HEK293 (cell line): ENCODE data around the gene SFXN4.

Source experiments
- BCL11B ChIP-seq: fragments of 450-650 bp; formaldehyde crosslinking; IDR thresholded peaks from 2 replicates; pipeline ENCODE4 v1.5.1; 2016; ENCODE audit warnings: low read depth, missing biosample characterization, missing genetic modification characterization
- CTCF ChIP-seq: fragments of 450-650 bp; formaldehyde crosslinking; IDR thresholded peaks from 2 replicates; pipeline ENCODE4 v1.5.1; 2016; ENCODE audit warnings: missing biosample characterization, missing genetic modification characterization
- FEZF1 ChIP-seq: fragments of 450-650 bp; formaldehyde crosslinking; IDR thresholded peaks from 2 replicates; pipeline ENCODE4 v1.5.1; 2016; ENCODE audit warnings: missing biosample characterization, missing genetic modification characterization
- GFI1B ChIP-seq: fragments of 450-650 bp; formaldehyde crosslinking; IDR thresholded peaks from 2 replicates; pipeline ENCODE4 v1.5.1; 2016; ENCODE audit warnings: missing biosample characterization, missing genetic modification characterization
- GLI2 ChIP-seq: fragments of 450-650 bp; formaldehyde crosslinking; IDR thresholded peaks from 2 replicates; pipeline ENCODE4; 2017; ENCODE audit warnings: missing biosample characterization, missing genetic modification characterization, low read depth, borderline replicate concordance
- MEIS1 ChIP-seq: sonication (generic); formaldehyde crosslinking; IDR thresholded peaks from 2 replicates; pipeline ENCODE4 v1.8.1; 2022; ENCODE audit warnings: missing genetic modification reagents, mild to moderate bottlenecking, borderline replicate concordance
- OSR2 ChIP-seq: fragments of 450-650 bp; formaldehyde crosslinking; IDR thresholded peaks from 2 replicates; pipeline ENCODE4 v1.5.1; 2016; ENCODE audit warnings: missing biosample characterization, missing genetic modification characterization
- SCRT1 ChIP-seq: fragments of 450-650 bp; formaldehyde crosslinking; IDR thresholded peaks from 2 replicates; pipeline ENCODE4 v1.5.1; 2016; ENCODE audit warnings: missing biosample characterization, missing genetic modification characterization, borderline replicate concordance
- SP2 ChIP-seq: fragments of 450-650 bp; formaldehyde crosslinking; IDR thresholded peaks from 2 replicates; pipeline ENCODE4 v1.5.1; 2016; ENCODE audit warnings: missing biosample characterization, missing genetic modification characterization
- SP7 ChIP-seq: fragments of 450-650 bp; formaldehyde crosslinking; IDR thresholded peaks from 2 replicates; pipeline ENCODE4 v1.5.1; 2016; ENCODE audit warnings: missing biosample characterization, missing genetic modification characterization
- TCF7L2 ChIP-seq: IDR thresholded peaks from 2 replicates; pipeline ENCODE4 v1.6.1; 2011; ENCODE audit warnings: low read depth, mild to moderate bottlenecking, inconsistent platforms, low read length, moderate library complexity, borderline replicate concordance
- YY1 ChIP-seq: fragments of 450-650 bp; formaldehyde crosslinking; IDR thresholded peaks from 2 replicates; pipeline ENCODE4 v1.5.1; 2018; ENCODE audit warnings: missing biosample characterization, missing genetic modification characterization
- ZBTB17 ChIP-seq: fragments of 450-650 bp; formaldehyde crosslinking; IDR thresholded peaks from 2 replicates; pipeline ENCODE4 v1.5.1; 2016; ENCODE audit warnings: missing biosample characterization, missing genetic modification characterization
- ZBTB49 ChIP-seq: fragments of 450-650 bp; formaldehyde crosslinking; IDR thresholded peaks from 2 replicates; pipeline ENCODE4 v1.5.1; 2016; ENCODE audit warnings: missing biosample characterization, missing genetic modification characterization, low read depth
- ZEB2 ChIP-seq: fragments of 450-650 bp; formaldehyde crosslinking; IDR thresholded peaks from 2 replicates; pipeline ENCODE4 v1.5.1; 2016; ENCODE audit warnings: missing biosample characterization, missing genetic modification characterization
- ZFP69B ChIP-seq: fragments of 450-650 bp; formaldehyde crosslinking; IDR thresholded peaks from 2 replicates; pipeline ENCODE4 v1.5.1; 2016; ENCODE audit warnings: missing biosample characterization, missing genetic modification characterization
- ZNF214 ChIP-seq: fragments of 450-650 bp; formaldehyde crosslinking; IDR thresholded peaks from 2 replicates; pipeline ENCODE4 v1.5.1; 2017; ENCODE audit warnings: missing biosample characterization, mild to moderate bottlenecking, missing genetic modification characterization, borderline replicate concordance
- ZNF239 ChIP-seq: fragments of 450-650 bp; formaldehyde crosslinking; IDR thresholded peaks from 2 replicates; pipeline ENCODE4 v1.5.1; 2016; ENCODE audit warnings: missing biosample characterization, missing genetic modification characterization
- ZNF362 ChIP-seq: fragments of 450-650 bp; formaldehyde crosslinking; IDR thresholded peaks from 2 replicates; pipeline ENCODE4 v1.5.1; 2016; ENCODE audit warnings: missing biosample characterization, missing genetic modification characterization
- ZNF37A ChIP-seq: fragments of 450-650 bp; IDR thresholded peaks from 2 replicates; pipeline ENCODE4 v1.5.1; 2018; ENCODE audit warnings: missing biosample characterization, missing genetic modification characterization
- ZNF394 ChIP-seq: fragments of 450-650 bp; formaldehyde crosslinking; IDR thresholded peaks from 2 replicates; pipeline ENCODE4 v1.5.1; 2016; ENCODE audit warnings: missing biosample characterization, missing genetic modification characterization, mild to moderate bottlenecking, moderate library complexity, borderline replicate concordance
- ZNF416 ChIP-seq: fragments of 450-650 bp; formaldehyde crosslinking; IDR thresholded peaks from 2 replicates; pipeline ENCODE4 v1.5.1; 2016; ENCODE audit warnings: missing biosample characterization, missing genetic modification characterization
- ZNF488 ChIP-seq: fragments of 450-650 bp; formaldehyde crosslinking; IDR thresholded peaks from 2 replicates; pipeline ENCODE4 v1.5.1; 2016; ENCODE audit warnings: missing biosample characterization, missing genetic modification characterization
- ZNF555 ChIP-seq: fragments of 450-650 bp; formaldehyde crosslinking; conservative IDR thresholded peaks from 2 replicates; pipeline ENCODE4 v1.5.1; 2017; ENCODE audit warnings: missing biosample characterization, mild to moderate bottlenecking, missing genetic modification characterization, inconsistent platforms
- ZNF580 ChIP-seq: fragments of 450-650 bp; formaldehyde crosslinking; IDR thresholded peaks from 2 replicates; pipeline ENCODE4 v1.5.1; 2016; ENCODE audit warnings: missing biosample characterization, missing genetic modification characterization
- ZNF610 ChIP-seq: fragments of 450-650 bp; formaldehyde crosslinking; IDR thresholded peaks from 2 replicates; pipeline ENCODE4 v1.5.1; 2016; ENCODE audit warnings: missing biosample characterization, missing genetic modification characterization, borderline replicate concordance
- ZNF629 ChIP-seq: fragments of 450-650 bp; formaldehyde crosslinking; IDR thresholded peaks from 2 replicates; pipeline ENCODE4 v1.5.1; 2017; ENCODE audit warnings: missing biosample characterization, missing genetic modification characterization
- ZNF654 ChIP-seq: fragments of 450-650 bp; formaldehyde crosslinking; IDR thresholded peaks from 2 replicates; pipeline ENCODE4 v1.5.1; 2016; ENCODE audit warnings: low read depth, missing biosample characterization, missing genetic modification characterization
- ZNF843 ChIP-seq: fragments of 450-650 bp; formaldehyde crosslinking; IDR thresholded peaks from 2 replicates; pipeline ENCODE4 v1.5.1; 2016; ENCODE audit warnings: missing biosample characterization, missing genetic modification characterization
- ZSCAN16 ChIP-seq: fragments of 450-650 bp; formaldehyde crosslinking; IDR thresholded peaks from 2 replicates; pipeline ENCODE4 v1.5.1; 2016; ENCODE audit warnings: missing biosample characterization, missing genetic modification characterization
- ZXDB ChIP-seq: fragments of 450-650 bp; formaldehyde crosslinking; IDR thresholded peaks from 2 replicates; pipeline ENCODE4 v1.5.1; 2016; ENCODE audit warnings: missing biosample characterization, missing genetic modification characterization
- TF ChIP-seq, protein P1 (sequence below): fragments of 450-650 bp; formaldehyde crosslinking; IDR thresholded peaks from 2 replicates; pipeline ENCODE4 v1.5.1; 2016; ENCODE audit warnings: missing biosample characterization, missing genetic modification characterization, borderline replicate concordance

Gene SFXN4

GRCh38 chr10:119211176-119211575, 45.7 kb upstream of the SFXN4 start (continued):
- peak; percentile 50; the same call in 1 of the 2 replicates for TF ChIP-seq OSR2
- no peak for TF ChIP-seq ZNF37A
- TF ChIP-seq CTCF, result no peak
- TF ChIP-seq TCF7L2, result 0 out of 2 replicates have a peak, but pooled peaks have one; percentile 34
- TF ChIP-seq ZNF488, result no peak
- TF ChIP-seq ZNF843 (tag by site-specific recombination), result peak; percentile 51
- no peak for TF ChIP-seq ZNF610 (tag by site-specific recombination)
- TF ChIP-seq ZXDB (tag by site-specific recombination), result peak; percentile 78
- 0 out of 2 replicates have a peak, but pooled peaks have one; percentile 39 for TF ChIP-seq ZEB2 (tag by site-specific recombination)
- TF ChIP-seq ZNF416 (tag by site-specific recombination), result no peak
- TF ChIP-seq ZNF214 (tag by site-specific recombination), result no peak
- no peak for TF ChIP-seq YY1 (tag by site-specific recombination)
- TF ChIP-seq ZNF555 (tag by site-specific recombination), result no peak
- peak; percentile 28; the same call in 1 of the 2 replicates for TF ChIP-seq ZNF629
- TF ChIP-seq FEZF1 (tag by site-specific recombination), result peak; percentile 94
- peak; percentile 75; the same call in 1 of the 2 replicates for TF ChIP-seq GFI1B
- TF ChIP-seq ZNF239 (tag by site-specific recombination), result no peak
- TF ChIP-seq ZNF580 (tag by site-specific recombination), result no peak
- no peak for TF ChIP-seq SP7 (tag by site-specific recombination)
- TF ChIP-seq MEIS1, result no peak
- TF ChIP-seq ZNF654 (tag by site-specific recombination), result peak; percentile 10; the same call in 1 of the 2 replicates
- 0 out of 2 replicates have a peak, but pooled peaks have one; percentile 18 for TF ChIP-seq SCRT1
- TF ChIP-seq ZFP69B (tag by site-specific recombination), result 0 out of 2 replicates have a peak, but pooled peaks have one; percentile 25
- no peak for TF ChIP-seq ZSCAN16 (tag by site-specific recombination)
- TF ChIP-seq GLI2 (tag by site-specific recombination), result no peak
- no peak for TF ChIP-seq BCL11B (tag by site-specific recombination)
- TF ChIP-seq ZNF394, result no peak
- 0 out of 2 replicates have a peak, but pooled peaks have one; percentile 66 for TF ChIP-seq ZNF362 (tag by site-specific recombination)
- no peak for TF ChIP-seq SP2 (tag by site-specific recombination)
- TF ChIP-seq ZBTB49 (tag by site-specific recombination), result no peak
- TF ChIP-seq ZBTB17, result peak; percentile 27; the same call in 1 of the 2 replicates
- TF ChIP-seq, protein P1, sequence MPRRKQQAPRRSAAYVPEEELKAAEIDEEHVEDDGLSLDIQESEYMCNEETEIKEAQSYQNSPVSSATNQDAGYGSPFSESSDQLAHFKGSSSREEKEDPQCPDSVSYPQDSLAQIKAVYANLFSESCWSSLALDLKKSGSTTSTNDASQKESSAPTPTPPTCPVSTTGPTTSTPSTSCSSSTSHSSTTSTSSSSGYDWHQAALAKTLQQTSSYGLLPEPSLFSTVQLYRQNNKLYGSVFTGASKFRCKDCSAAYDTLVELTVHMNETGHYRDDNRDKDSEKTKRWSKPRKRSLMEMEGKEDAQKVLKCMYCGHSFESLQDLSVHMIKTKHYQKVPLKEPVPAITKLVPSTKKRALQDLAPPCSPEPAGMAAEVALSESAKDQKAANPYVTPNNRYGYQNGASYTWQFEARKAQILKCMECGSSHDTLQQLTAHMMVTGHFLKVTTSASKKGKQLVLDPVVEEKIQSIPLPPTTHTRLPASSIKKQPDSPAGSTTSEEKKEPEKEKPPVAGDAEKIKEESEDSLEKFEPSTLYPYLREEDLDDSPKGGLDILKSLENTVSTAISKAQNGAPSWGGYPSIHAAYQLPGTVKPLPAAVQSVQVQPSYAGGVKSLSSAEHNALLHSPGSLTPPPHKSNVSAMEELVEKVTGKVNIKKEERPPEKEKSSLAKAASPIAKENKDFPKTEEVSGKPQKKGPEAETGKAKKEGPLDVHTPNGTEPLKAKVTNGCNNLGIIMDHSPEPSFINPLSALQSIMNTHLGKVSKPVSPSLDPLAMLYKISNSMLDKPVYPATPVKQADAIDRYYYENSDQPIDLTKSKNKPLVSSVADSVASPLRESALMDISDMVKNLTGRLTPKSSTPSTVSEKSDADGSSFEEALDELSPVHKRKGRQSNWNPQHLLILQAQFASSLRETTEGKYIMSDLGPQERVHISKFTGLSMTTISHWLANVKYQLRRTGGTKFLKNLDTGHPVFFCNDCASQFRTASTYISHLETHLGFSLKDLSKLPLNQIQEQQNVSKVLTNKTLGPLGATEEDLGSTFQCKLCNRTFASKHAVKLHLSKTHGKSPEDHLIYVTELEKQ (tag by site-specific recombination), result peak; percentile 35; the same call in 1 of the 2 replicates
